Colon (tissue), 2 donors: Measurements from ENCODE around the gene CWH43.
"Not testable (repeated sequence)": the region's sequence is repeated elsewhere in the genome, so short reads cannot be mapped to it uniquely, and the experiment has no call there.

ENCODE experiments used
- FAIRE-seq: peaks from 2 replicates; lab custom pipeline; 2012; peaks lifted over from hg19 to GRCh38; lab: Jason Lieb, UNC
- donor health status: control.
- donor health status: control.

CWH43 gene

DNA sequence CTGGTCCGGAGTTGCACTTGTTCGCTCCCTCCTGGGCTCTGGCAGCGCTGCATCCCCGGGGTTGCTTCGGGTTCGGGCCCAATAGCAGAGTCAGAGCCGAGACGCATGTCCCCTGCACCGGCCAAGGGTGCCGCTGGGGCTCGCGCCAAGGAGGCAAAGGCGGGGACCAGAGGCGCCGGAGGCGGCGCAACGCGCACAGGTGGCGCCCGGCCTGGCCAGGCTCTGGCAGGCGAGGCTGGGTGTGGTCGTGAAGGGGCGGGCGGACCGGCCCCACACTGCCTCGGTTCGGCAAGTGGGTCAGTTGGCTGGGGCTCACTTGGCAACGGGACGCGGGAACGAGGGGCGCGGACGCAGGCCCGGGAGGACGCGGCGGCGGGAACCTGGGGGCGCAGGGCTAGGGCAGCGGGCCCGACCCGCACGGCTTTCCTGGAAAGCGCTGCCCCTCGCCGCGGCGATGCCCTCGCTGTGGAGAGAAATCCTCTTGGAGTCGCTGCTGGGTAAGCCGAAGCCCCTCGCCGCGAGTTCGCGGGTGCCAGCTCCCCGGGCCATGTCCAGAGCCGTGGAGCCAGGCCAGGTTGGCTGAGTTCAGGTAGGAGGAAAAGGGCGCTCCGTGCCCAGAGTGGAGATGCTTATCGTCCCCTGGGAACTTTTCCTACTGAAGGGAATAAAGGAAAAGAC is at the start of gene CWH43:
CWH43 (plus strand) TSS at position 300 of the 678 bp plus-strand sequence; CDS start at position 455, 155 bp downstream.
- FAIRE-seq: no peak

GRCh38 chr4:48937033-48937432 is 49.0 kb upstream of the CWH43 start:
- FAIRE-seq: no peak

- no peak for FAIRE-seq
These were observed 47.2 kb upstream of the CWH43 start for GRCh38 chr4:48938831-48939230.

GRCh38 chr4:48939785-48940184 is 46.3 kb upstream of the CWH43 start:
- no peak for FAIRE-seq

GRCh38 chr4:48943387-48943786 is 42.7 kb upstream of the CWH43 start:
- FAIRE-seq: no peak

- FAIRE-seq: no peak
These were observed 41.8 kb upstream of the CWH43 start for GRCh38 chr4:48944252-48944651.

- FAIRE-seq: no peak
These were observed 41.3 kb upstream of the CWH43 start for GRCh38 chr4:48944756-48945241.

- peak; percentile 28 for FAIRE-seq
These were observed 40.1 kb upstream of the CWH43 start for GRCh38 chr4:48945981-48946380.

DNA sequence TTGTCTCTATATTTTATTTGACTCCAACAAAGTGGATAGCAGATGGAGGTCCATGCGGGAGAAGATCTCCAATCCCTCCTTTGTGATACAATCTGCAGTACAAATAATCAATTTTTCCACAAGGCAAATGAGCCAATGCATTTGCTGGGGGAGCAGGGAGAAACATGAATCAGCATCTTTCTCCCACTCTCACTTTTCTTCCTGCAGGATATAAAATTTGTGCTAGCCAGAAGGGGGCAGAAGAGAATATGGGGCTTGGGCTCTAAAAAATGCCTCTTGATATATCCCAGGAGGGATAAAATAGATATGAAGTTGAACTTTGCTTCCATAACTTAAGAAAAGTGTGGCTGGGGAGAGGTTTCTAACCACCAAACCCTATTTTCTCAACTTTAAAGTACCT is 38.3 kb upstream of the CWH43 start:
- FAIRE-seq: no peak

DNA sequence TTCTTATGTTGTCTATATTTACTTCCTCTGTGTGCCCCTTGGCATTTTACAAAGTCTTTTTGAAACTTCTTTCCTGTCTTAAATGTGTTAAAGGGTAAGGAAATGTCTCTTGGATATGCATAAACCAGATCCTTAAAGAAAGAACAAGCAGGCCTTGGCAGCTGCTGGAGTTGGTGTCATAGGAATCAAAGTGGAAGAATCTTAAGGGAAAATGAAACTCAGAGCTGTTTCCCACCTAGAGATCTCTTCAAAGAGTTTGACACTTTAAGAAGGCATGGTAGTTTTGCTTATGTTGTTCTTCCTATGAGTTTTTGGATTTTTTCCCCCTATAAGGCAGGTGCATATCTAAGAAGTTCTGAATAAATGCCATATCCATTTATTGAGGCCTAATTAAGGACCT is 37.0 kb upstream of the CWH43 start:
- no peak for FAIRE-seq

GRCh38 chr4:48949518-48950219 is 36.4 kb upstream of the CWH43 start:
- FAIRE-seq: no peak

- FAIRE-seq: no peak
These were observed 31.8 kb upstream of the CWH43 start for GRCh38 chr4:48954314-48954713.

DNA sequence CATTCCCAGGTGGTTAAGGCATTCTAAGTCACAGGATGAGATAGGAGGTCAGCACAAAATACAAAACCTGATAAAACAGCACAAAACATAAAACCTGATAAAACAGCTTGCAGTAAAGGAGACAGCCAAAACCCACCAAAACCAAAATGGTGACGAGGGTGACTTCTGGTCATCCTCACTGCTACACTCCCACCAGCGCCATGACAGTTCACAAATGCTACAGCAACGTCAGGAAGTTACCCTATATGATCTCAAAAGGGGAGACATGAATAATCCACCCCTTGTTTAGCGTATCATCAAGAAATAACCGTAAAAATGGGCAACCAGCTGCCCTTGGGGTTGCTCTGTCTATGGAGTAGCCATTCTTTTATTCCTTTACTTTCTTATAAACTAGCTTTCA is 28.7 kb upstream of the CWH43 start:
- not testable (repeated sequence) for FAIRE-seq

- FAIRE-seq: no peak
These were observed 27.5 kb upstream of the CWH43 start for GRCh38 chr4:48958582-48958981.

GRCh38 chr4:48960988-48961635 is 25.0 kb upstream of the CWH43 start:
- no peak for FAIRE-seq

DNA sequence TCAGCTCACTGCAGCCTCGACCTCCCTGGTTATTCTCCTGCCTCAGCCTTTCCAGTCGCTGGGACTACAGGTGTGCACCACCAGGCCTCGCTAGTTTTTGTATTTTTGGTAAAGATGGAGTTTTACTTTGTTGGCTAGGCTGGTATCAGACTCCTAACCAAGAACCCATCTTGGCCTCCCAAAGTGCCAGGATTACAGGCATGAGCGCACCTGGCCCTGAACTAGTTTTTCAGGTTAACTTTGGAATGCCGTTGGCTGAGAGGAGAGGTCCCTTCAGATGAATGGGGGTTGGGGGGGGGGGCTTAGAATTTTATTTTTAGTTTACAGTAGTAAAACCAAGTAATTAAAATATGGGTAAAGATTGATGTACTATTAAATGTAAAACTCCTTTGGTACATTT is 23.4 kb upstream of the CWH43 start:
- FAIRE-seq: no peak

GRCh38 chr4:48963042-48963679 is 22.9 kb upstream of the CWH43 start:
- peak; percentile 66 for FAIRE-seq

GRCh38 chr4:48967101-48967500 is 19.0 kb upstream of the CWH43 start:
- no peak for FAIRE-seq

DNA sequence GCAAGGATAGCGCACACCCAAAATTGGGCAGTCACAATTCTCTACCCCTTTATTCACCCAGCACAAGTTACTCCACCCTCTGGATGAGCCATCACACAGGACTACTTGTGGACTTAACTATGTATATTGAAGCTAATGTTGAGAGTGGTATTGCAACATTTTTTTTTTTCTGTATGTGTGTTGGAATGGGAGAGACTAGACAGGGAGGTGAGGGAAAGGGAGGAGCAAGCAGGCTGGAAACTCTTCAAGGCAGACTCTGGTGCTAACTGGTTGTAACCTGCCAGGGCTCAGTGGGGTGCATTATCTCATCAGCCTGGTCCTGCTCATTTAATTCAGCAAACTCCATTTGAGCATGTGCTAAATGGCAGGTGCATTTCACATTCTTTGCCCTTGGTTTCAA is 18.4 kb upstream of the CWH43 start:
- no peak for FAIRE-seq

DNA sequence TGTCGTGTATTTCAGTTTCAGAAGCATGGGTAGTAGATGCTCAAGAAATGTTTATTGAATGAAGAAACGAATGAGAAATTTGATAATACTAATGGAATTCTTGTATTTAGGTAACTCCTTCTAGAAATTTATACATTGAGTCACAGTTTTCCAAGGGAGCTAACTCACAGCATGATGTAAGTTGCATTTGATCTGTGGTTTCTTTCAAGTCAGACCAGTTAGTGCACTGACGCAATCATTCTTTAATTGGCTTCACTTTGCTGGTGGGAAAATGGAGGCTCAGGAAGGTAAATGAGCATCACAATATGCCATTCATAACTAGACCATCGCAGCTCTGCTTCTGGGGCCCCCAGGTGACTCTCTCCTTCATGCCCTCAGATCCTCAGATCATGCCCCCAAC is 17.3 kb upstream of the CWH43 start:
- FAIRE-seq: no peak

DNA sequence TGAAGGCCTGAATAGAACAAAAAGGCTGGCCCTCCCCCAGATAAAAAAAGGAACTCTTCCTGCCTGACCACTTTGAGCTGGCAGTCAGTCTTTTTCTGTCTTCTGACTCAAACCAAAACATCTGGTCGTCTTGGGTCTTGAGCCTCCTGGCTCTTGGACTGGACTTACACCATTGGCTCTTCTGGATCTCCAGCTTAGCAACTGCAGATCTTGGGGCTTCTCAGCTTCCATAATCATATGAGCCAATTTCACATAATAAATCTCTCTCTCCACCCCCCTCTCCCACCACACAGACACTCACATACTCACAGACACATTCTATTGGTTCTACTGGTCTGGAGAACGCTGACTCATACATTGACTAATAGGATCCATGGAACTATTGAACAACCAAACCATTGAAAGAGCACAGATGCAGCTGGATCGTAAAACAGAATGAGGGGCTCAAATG is 15.6 kb upstream of the CWH43 start:
- no peak for FAIRE-seq

DNA sequence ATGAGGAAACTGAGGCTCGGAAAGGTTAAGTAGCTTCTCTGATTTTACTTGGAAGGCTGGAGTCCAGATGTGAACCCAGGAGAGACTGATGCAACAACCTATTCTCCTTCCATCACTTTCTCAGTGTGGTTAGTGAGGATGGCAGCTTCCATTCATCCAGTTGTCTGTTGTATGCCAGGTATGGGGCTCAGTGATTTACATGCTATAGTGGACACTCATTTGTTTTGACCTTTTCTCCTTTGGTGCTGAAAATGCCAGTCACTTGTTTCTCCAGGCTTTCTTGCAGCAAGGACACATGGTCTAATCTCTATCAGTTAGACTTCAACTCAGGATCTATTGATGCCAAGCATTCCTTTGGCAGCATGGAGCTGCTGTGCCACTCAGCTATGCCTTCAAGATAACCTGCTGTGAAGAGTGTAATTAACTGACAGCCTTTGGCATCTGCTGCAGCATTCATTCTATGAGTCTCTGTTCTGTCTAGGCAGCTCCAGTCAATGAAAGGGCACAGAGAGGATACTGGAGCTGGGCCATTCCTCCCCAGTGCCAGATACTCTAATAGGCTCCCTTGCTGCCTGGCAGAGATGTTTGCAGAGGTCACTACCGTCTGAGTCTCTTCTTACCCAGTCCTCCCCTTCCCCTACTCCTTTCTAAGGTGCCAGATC is 11.0 kb upstream of the CWH43 start:
- FAIRE-seq: no peak
